DND-41 (cell line): ENCODE data around the gene EML5.

Source experiments
- CTCF ChIP-seq: IDR thresholded peaks from 2 replicates; pipeline ENCODE4 v1.5.1; 2012; ENCODE audit warnings: borderline replicate concordance, low read length, moderate library complexity, mild to moderate bottlenecking; ENCODE audit not compliant: poor library complexity, severe bottlenecking; ENCODE audit errors: extremely low read depth
- EZH2 ChIP-seq: IDR thresholded peaks from 3 replicates; pipeline ENCODE4 v1.6.1; 2012; ENCODE audit warnings: borderline replicate concordance, low read depth, mild to moderate bottlenecking, moderate library complexity, low read length, inconsistent platforms; ENCODE audit not compliant: severe bottlenecking

GRCh38 chr14:88562532-88562830, 230.3 kb downstream of the EML5 start:
- no peak for TF ChIP-seq EZH2
- no peak for TF ChIP-seq CTCF
